ENCODE measurements around the gene SESN1. TPM values are rescaled to one million over a fixed set of nuclear protein-coding genes. Genes with fewer than 3 reads are reported as not detected.

Gene SESN1
- total RNA-seq, 1 experiment from 2014 or later, result 14.9 TPM

DNA sequence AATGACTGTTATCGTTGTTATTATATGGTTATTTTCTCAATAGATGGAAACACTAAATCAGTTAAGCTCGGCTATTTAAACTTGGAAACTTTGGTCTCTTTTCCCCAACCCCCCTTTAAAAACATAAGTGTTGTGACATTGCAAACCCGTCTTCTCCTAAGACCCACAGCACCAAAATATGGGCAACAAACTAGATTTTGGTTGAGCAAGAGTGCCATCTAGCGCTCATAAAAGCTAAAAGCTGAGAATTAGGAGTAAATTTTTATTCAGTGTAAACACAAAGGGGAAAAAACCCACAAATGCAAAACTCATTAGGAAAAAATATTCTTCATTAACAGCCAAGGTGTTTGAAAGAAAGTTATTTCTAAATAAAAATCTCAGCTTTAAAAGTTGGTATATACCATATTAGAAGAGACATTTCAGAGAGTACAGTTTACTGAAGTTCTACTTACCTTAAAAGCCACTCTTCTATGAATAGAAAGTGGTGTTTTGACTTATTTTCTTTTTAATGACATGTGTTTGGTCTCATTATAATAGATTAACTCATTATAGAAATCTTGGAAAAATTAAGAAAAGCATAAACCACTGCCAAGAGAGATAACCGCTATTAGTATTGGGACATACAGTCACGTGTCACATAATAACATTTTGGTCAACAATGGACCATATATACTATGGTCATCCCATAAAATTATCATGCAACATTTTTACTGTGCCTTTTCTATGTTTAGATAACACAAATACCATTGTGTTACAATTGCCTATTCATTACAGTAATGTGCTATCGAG, 21.1 kb downstream of the SESN1 start:
- in situ Hi-C loops (cut with HindIII; ENCODE audit: low pct_unique_long_range_greater_than_20kb, low sequenced_read_pairs), result no loop called here
- DNase-seq (ENCODE audit: low read depth), result peak; percentile 48

DNA sequence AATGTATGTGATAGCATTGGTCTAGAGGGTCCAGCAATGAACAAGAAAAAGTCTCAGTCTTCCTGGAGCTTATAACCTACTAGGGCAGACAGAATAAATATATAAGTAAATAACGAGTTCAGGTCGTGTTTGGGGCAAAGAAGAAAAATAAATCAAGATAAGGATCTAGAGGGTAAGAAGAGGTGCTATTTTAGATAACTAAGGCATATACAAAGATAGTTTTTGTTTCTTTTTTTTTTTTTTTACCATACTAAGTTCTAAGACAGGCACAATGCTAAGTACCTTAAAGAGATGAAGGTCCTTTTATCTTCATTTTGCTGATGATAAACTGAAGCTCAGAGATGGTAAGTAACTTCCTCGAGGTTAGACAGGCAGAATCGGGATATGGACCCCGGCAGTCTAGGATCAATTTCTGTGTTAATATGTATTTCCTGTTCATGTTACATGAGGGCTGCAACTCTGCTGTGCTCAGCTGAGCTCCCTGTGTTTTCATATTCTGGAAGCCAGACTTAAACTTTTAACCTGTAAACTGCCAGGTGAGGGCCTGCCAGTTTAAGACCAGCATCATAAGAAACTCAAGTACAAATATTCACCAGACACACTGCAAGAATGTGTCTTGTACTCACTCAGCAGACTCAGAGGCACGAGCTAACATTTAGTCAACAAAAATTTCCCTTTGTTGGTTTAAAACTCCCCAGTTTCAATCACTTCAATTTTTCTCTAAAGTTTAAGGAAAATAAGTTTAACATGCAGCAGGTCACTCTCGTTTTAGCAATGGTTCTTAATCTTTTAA, 23.3 kb downstream of the SESN1 start:
- in situ Hi-C loops (cut with HindIII; ENCODE audit: low pct_unique_long_range_greater_than_20kb, low sequenced_read_pairs), result no loop called here
- no peak for DNase-seq (ENCODE audit: low read depth)

DNA sequence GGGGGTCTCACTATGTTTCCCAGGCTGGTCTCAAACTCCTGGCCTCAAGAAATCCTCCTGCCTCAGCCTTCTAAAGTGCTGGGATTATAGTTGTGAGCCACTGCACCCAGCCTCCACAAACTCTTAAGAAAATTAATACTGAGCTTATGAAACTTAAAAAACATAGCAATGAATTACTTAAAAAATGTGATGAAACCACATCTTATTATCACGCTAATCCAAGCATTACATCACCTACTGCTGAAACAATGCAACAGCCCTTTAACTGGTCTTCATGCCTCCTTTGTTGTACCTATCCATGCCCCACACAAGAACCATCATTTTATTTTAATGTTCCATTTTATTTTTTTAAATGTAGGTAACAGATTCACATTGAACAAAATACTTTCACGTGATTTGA, 24.9 kb downstream of the SESN1 start:
- in situ Hi-C loops (cut with HindIII; ENCODE audit: low pct_unique_long_range_greater_than_20kb, low sequenced_read_pairs), result no loop called here
- no peak for DNase-seq (ENCODE audit: low read depth)

DNA sequence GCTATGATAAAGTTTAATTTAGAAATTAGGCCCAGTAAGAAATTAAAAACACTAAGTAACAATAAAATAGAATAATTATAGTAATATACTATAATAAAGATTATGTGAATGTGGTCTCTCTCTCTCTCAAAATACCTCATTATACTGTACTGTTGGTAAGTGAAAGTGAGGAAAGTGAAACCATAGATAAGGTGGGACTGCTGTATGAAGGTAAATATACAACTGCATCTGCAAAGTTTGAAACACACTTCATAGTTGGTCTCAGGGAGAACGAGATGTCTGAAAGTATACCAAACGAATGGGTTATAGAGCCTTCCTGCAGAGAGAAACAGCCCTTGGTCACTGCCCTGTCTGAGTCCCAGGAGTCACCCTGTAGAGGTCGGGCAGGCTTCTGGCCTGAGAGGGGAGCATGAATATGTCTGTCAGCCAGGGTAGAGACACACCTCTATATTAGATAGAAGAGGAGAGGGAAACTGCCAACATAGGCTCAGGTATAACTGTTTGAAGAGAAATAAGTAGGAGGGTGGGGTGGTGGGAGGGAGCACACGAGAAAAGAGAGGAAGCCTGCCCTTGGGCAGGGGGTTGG, 31.8 kb downstream of the SESN1 start:
- no peak for DNase-seq (ENCODE audit: low read depth)
- in situ Hi-C loops (cut with HindIII; ENCODE audit: low pct_unique_long_range_greater_than_20kb, low sequenced_read_pairs), result no loop called here

- no peak for DNase-seq (ENCODE audit: low read depth)
- in situ Hi-C loops (cut with HindIII; ENCODE audit: low pct_unique_long_range_greater_than_20kb, low sequenced_read_pairs), result no loop called here
Observed at GRCh38 chr6:109062216-109062615, 32.4 kb downstream of the SESN1 start.

- in situ Hi-C loops (cut with HindIII; ENCODE audit: low pct_unique_long_range_greater_than_20kb, low sequenced_read_pairs), result no loop called here
- no peak for DNase-seq (ENCODE audit: low read depth)
Observed at GRCh38 chr6:109060571-109060970, 34.1 kb downstream of the SESN1 start.

DNA sequence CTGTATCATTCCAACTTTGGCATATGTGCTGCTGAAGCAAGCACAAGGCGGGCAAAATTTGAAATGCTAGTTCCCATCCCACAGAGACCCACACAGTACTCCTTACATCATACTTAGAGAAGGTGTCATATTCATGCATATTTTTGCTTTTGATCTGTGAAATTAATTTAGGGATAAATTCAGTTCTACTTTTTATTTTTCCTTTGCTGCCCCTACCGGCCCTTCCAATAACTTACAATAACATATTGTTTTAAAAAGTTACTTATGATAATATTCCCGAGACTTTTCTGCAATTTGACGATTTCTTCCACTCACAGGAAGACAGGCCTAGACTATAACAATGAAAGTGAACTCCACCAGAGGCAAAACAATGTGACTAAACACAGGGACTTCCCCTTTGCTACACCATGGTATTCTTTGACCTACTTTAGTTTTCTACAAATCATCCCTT, 35.0 kb downstream of the SESN1 start:
- in situ Hi-C loops (cut with HindIII; ENCODE audit: low pct_unique_long_range_greater_than_20kb, low sequenced_read_pairs), result no loop called here

GRCh38 chr6:109059153-109059552, 35.5 kb downstream of the SESN1 start:
- in situ Hi-C loops (cut with HindIII; ENCODE audit: low pct_unique_long_range_greater_than_20kb, low sequenced_read_pairs), result no loop called here
- no peak for DNase-seq (ENCODE audit: low read depth)

More for the DNA sequence above, 35.0 kb downstream of the SESN1 start:
- peak; percentile 31 for DNase-seq (ENCODE audit: low read depth)

DNA sequence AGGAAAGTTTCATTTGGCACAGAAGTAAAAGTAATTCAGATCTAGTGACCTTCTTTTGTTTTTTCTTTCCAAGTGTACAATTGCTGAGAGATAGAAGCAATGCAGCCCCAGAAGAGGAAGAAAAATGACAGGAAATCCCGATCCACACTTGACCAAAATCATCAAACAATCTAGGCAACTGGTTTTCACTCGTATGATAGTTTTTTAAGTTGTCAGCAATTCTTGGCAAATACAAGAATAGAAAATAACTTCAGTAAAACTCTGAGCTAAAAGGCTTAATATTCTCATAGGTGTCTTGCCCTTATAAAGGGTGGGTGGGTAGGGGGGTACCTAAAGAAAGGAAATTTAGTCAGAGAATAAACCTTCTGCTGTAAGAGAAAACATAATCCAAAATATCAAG, 36.0 kb downstream of the SESN1 start:
- in situ Hi-C loops (cut with HindIII; ENCODE audit: low pct_unique_long_range_greater_than_20kb, low sequenced_read_pairs), result no loop called here
- DNase-seq (ENCODE audit: low read depth), result no peak

DNA sequence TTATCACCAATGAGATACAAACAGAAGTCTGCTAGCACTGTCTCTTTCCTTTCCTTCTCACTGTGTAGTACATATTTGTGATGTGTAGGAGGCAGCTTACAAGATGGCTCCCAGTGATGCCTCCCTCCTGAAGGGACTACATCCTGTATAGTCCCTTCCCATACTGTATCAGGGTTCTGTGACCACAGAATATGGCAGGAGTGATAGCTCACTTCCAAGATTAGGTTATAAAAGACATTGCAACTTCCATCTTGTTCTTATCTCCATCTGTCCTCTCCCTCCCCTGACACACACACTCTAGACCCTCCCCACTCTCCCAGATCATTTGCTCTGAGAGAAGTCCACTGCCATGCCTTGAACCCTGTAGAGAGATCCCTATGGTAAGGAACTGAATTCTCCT, 38.0 kb downstream of the SESN1 start:
- in situ Hi-C loops (cut with HindIII; ENCODE audit: low pct_unique_long_range_greater_than_20kb, low sequenced_read_pairs), result no loop called here
- no peak for DNase-seq (ENCODE audit: low read depth)

- no peak for DNase-seq (ENCODE audit: low read depth)
- in situ Hi-C loops (cut with HindIII; ENCODE audit: low pct_unique_long_range_greater_than_20kb, low sequenced_read_pairs), result no loop called here
Observed at GRCh38 chr6:109055771-109056235, 38.8 kb downstream of the SESN1 start.

DNA sequence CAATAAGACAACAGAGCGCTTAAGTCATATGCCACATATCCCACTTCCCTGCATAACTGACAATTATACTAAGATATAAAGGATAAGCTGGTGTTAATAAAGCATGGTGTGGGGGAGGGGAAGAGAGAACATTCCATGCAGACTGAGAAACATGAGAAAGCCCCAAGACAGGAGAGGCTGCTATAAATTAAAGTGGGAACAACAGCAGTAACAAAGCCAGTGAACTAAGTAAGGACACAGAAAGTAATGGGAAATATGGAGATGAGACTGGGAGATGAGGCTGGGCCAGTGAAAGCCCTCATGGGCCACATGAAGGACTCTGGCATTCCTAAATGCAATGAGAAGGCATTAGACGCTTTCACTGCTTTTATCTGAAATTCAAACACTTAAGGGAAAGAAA, 41.3 kb downstream of the SESN1 start:
- in situ Hi-C loops (cut with HindIII; ENCODE audit: low pct_unique_long_range_greater_than_20kb, low sequenced_read_pairs), result no loop called here
- no peak for DNase-seq (ENCODE audit: low read depth)

- no peak for DNase-seq (ENCODE audit: low read depth)
- in situ Hi-C loops (cut with HindIII; ENCODE audit: low pct_unique_long_range_greater_than_20kb, low sequenced_read_pairs), result no loop called here
Observed at GRCh38 chr6:109052852-109053251, 41.8 kb downstream of the SESN1 start.

DNA sequence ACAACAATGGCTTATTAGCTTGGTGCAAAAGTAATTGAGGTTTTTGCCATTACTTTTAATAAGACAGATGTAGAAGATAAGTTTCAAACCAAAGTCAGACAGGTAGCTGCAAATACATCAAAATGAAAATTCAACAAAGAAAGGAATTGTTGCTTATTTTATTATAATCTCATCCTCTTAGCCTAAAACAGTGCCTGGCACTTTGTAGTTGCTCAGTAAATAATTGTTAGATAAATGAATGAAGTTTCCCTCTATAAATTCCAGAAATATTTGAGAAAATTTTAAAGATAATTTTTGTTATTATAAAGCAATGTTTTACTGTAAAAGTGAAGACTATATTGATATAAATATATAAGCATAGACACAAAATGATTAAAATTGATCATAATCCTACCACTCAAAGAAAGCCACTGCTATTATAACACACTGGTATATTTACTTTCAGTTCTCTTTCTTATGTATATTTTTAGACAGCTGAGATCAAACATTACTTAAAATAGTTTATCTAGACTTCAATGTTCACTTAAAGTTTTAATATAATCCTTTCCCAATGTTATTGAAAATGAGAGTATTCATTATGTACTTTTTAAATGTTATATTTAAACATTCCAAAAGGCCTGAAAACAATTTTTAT, 42.5 kb downstream of the SESN1 start:
- in situ Hi-C loops (cut with HindIII; ENCODE audit: low pct_unique_long_range_greater_than_20kb, low sequenced_read_pairs), result no loop called here
- DNase-seq (ENCODE audit: low read depth), result no peak

DNA sequence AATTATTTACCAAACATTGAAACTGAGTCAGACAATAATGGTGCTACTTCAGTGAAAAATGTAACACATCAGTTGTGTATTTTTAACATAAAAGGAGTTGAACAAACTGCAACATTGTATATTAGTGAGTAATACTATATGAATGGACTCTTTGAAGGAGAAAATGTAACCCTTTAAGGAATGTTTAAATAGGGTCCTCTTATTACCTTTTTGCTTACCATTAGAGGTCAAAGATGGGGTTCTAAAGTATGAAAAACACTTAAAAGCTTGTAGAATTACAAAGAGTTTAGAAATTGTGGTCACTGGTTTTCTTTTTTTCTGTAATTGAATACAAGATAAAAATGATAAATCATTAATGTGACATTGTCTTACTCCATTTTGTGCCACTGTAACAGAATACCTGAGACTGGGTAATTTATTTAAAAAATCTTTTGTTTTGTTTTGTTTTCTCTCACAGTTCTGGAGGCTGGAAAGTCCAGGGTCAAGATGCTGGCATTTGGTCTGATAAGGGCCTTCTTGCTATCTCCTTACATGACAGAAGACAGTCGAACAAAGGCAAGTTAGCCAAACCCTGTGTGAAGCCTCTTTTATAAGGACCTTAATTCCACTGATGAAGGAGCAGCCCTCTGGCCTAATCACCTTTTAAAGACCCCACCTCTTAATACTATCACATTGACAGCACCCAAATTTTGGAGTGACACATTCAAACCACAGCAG, 43.2 kb downstream of the SESN1 start:
- in situ Hi-C loops (cut with HindIII; ENCODE audit: low pct_unique_long_range_greater_than_20kb, low sequenced_read_pairs), result no loop called here
- no peak for DNase-seq (ENCODE audit: low read depth)

- no peak for DNase-seq (ENCODE audit: low read depth)
- in situ Hi-C loops (cut with HindIII; ENCODE audit: low pct_unique_long_range_greater_than_20kb, low sequenced_read_pairs), result no loop called here
Observed at GRCh38 chr6:109050447-109051102, 44.1 kb downstream of the SESN1 start.

GRCh38 chr6:109050012-109050411, 44.6 kb downstream of the SESN1 start:
- no peak for DNase-seq (ENCODE audit: low read depth)
- in situ Hi-C loops (cut with HindIII; ENCODE audit: low pct_unique_long_range_greater_than_20kb, low sequenced_read_pairs), result no loop called here

All from Caki2 (cell line).